PC-3 (cell line): ENCODE measurements around the gene MPST.

Experiments
- CTCF ChIP-seq: fragments of 300-600 bp; sonication (generic); conservative IDR thresholded peaks from 2 replicates; pipeline ENCODE4 v1.5.1; 2017; ENCODE audit warnings: antibody characterized with exemption, low read depth, mild to moderate bottlenecking, low read length
- EZH2 ChIP-seq: fragments of 300-600 bp; sonication (generic); IDR thresholded peaks from one replicate; pipeline ENCODE4 v1.6.1; 2017; ENCODE audit warnings: antibody characterized with exemption, mild to moderate bottlenecking, low read length; ENCODE audit not compliant: unreplicated experiment
- EZH2phosphoT487 ChIP-seq: fragments of 300-600 bp; sonication (generic); IDR thresholded peaks from 2 replicates; pipeline ENCODE4 v1.6.1; 2018; ENCODE audit warnings: mild to moderate bottlenecking, antibody characterized with exemption, low read length, borderline replicate concordance

- no peak for TF ChIP-seq CTCF
- TF ChIP-seq EZH2 = no peak
- TF ChIP-seq EZH2phosphoT487 = no peak
Observed at GRCh38 chr22:36976606-36977005, 42.9 kb upstream of the MPST start.
